RWPE2 (cell line): Measurements from ENCODE around the gene ESR2.

ENCODE experiments used
- ATAC-seq: fragments of 200-7000 bp; cut with Tn5 transposase; 3 replicates; pipeline ENCODE4 v1.9.1; 2021; ENCODE audit warnings: low read depth
- DNase-seq: peaks from one replicate; pipeline ENCODE4 v3.0.0-alpha.2; 2020; ENCODE audit warnings: low spot score
- H3K27ac ChIP-seq: fragments of 450-650 bp; 2 replicates; pipeline ENCODE4 v1.5.1; 2017; ENCODE audit warnings: mild to moderate bottlenecking; ENCODE audit not compliant: poor library complexity, severe bottlenecking
- H3K27me3 ChIP-seq: fragments of 250-450 bp; sonication (Bioruptor Pico); 2 replicates; pipeline ENCODE4 v1.5.1; 2021; ENCODE audit warnings: mild to moderate bottlenecking, moderate library complexity; ENCODE audit not compliant: insufficient read depth, poor library complexity, severe bottlenecking
- H3K36me3 ChIP-seq: fragments of 250-450 bp; sonication (Bioruptor Pico); 2 replicates; pipeline ENCODE4 v1.5.1; 2020; ENCODE audit warnings: low read depth, mild to moderate bottlenecking, moderate library complexity
- H3K4me1 ChIP-seq: fragments of 250-450 bp; sonication (Bioruptor Pico); 2 replicates; pipeline ENCODE4 v1.5.1; 2021; ENCODE audit warnings: mild to moderate bottlenecking, moderate library complexity; ENCODE audit not compliant: insufficient read depth, poor library complexity, severe bottlenecking
- H3K4me3 ChIP-seq: fragments of 250-450 bp; sonication (Bioruptor Pico); 2 replicates; pipeline ENCODE4 v1.5.1; 2021; ENCODE audit warnings: mild to moderate bottlenecking, moderate library complexity; ENCODE audit not compliant: severe bottlenecking
- H3K9me3 ChIP-seq: fragments of 250-450 bp; sonication (Bioruptor Pico); 2 replicates; pipeline ENCODE4 v1.5.1; 2021; ENCODE audit warnings: mild to moderate bottlenecking, moderate library complexity; ENCODE audit not compliant: severe bottlenecking
- TF ChIP-seq, protein P1 (sequence below): fragments of 450-650 bp; IDR thresholded peaks from one replicate; pipeline ENCODE4 v1.5.1; 2017; ENCODE audit warnings: mild to moderate bottlenecking, moderate library complexity; ENCODE audit not compliant: poor library complexity, severe bottlenecking

The ESR2 gene

GRCh38 chr14:64158608-64159007, 135.6 kb downstream of the ESR2 start:
- no peaks in the 10 kb centered on the region for H3K27me3 ChIP-seq
- H3K27ac ChIP-seq: no peak overlapping the region
- H3K9me3 ChIP-seq: no peaks in the 10 kb centered on the region
- H3K36me3 ChIP-seq: peaks cover 54% of the 10 kb centered on the region
- DNase-seq (no peak), ATAC-seq (no peak)
- H3K4me3 ChIP-seq: no peak overlapping the region
- TF ChIP-seq, protein P1, sequence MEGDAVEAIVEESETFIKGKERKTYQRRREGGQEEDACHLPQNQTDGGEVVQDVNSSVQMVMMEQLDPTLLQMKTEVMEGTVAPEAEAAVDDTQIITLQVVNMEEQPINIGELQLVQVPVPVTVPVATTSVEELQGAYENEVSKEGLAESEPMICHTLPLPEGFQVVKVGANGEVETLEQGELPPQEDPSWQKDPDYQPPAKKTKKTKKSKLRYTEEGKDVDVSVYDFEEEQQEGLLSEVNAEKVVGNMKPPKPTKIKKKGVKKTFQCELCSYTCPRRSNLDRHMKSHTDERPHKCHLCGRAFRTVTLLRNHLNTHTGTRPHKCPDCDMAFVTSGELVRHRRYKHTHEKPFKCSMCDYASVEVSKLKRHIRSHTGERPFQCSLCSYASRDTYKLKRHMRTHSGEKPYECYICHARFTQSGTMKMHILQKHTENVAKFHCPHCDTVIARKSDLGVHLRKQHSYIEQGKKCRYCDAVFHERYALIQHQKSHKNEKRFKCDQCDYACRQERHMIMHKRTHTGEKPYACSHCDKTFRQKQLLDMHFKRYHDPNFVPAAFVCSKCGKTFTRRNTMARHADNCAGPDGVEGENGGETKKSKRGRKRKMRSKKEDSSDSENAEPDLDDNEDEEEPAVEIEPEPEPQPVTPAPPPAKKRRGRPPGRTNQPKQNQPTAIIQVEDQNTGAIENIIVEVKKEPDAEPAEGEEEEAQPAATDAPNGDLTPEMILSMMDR: no peak
- no peaks in the 10 kb centered on the region for H3K4me1 ChIP-seq

DNA sequence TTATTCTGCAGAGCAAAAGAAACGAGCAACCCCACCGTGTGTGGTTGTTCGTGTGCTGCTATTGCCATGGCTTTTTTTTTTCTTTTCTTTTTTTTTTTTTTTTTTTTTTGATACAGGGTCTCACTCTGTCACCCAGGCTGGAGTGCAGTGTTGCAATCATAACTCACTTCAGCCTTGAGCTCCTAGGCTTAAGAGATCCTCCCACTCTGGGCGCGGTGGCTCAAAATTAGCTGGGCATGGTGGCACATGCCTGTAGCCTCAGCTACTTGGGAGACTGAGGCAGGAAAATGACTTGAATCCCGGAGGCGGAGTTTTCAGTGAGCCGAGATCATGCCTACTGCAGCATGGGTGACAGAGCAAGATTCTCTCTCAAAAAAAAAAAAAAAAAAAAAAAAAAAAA, 144.2 kb downstream of the ESR2 start:
- H3K27ac ChIP-seq: no peak overlapping the region
- H3K4me3 ChIP-seq: no peak overlapping the region
- ATAC-seq (no peak), DNase-seq (no peak)
- no peaks in the 10 kb centered on the region for H3K4me1 ChIP-seq
- TF ChIP-seq, protein P1: no peak
- no peaks in the 10 kb centered on the region for H3K27me3 ChIP-seq
- H3K9me3 ChIP-seq: no peaks in the 10 kb centered on the region
- peaks cover 51% of the 10 kb centered on the region for H3K36me3 ChIP-seq

DNA sequence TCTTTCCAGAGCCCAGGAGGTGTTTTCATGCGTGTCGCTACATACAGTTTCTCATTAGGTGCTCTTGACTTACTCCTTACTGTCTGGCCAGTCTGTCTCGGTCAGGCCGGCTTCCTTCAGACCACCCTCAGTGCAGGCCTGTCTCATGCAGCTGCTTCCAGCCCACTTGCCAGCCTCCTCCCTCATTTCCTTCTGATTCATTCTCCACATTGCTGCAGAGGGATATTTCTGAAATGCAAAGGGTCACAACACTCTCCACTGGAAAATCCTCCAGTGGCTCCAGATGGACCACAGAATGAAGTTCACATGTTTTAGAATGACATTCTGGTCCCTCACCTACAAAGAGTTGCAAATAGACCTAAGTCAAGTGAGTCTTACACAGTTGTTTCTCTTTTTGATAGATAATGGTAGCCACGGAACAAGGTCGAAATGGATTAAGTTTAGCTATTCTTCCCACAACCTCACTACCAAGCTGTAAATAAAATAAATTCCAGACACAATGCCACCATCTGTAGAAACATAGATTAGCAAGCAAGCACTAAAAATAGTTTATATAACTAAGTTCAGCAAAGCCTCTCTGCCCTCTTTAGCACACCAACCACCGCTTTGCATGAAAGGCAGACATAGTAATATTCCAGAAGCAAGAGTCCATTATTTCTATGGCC, 146.9 kb downstream of the ESR2 start:
- no peak for ATAC-seq

GRCh38 chr14:64137657-64138290, 156.4 kb downstream of the ESR2 start:
- Histone ChIP-seq H3K4me3 (no peak overlapping the region), H3K27ac (no peak overlapping the region), H3K4me1 (no peaks in the 10 kb centered on the region), H3K9me3 (no peaks in the 10 kb centered on the region), H3K27me3 (no peaks in the 10 kb centered on the region), H3K36me3 (peaks cover 75% of the 10 kb centered on the region)
- TF ChIP-seq, protein P1: peak; percentile 24
- ATAC-seq: no peak
- no peak for DNase-seq

More for the DNA sequence above, 146.9 kb downstream of the ESR2 start:
- TF ChIP-seq, protein P1: no peak
- no peaks in the 10 kb centered on the region for H3K27me3 ChIP-seq
- H3K36me3 ChIP-seq: peaks cover 63% of the 10 kb centered on the region
- no peak overlapping the region for H3K27ac ChIP-seq
- H3K4me1 ChIP-seq: no peaks in the 10 kb centered on the region
- DNase-seq: no peak
- H3K4me3 ChIP-seq: no peak overlapping the region
- no peaks in the 10 kb centered on the region for H3K9me3 ChIP-seq

DNA sequence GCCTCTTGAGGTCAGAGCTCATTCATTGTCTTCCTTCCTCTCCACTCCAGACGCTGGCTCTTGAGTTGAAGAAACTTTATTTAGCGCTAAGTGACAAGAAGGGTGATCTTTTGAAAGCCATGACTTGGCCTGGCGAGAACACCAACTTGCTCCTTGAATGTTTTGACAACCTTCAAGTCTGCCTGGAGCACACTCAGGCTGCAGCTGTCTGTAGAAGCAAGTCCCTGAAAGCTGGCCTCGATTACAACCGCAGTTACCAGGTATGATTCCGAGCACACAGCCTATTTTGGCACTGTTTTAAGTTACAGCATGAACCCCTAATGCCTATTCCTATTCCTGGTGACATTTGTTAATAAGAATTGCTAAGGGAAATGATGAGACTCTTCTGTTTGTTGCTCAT, 167.6 kb downstream of the ESR2 start:
- Histone ChIP-seq H3K4me3 (no peak overlapping the region), H3K27me3 (no peaks in the 10 kb centered on the region), H3K27ac (no peak overlapping the region), H3K36me3 (peaks cover 73% of the 10 kb centered on the region), H3K9me3 (no peaks in the 10 kb centered on the region), H3K4me1 (no peaks in the 10 kb centered on the region)
- TF ChIP-seq, protein P1: no peak
- ATAC-seq (no peak), DNase-seq (no peak)
